NAMALWA (cell line): ENCODE measurements around the gene CNIH2.
"Not testable (repeated sequence)": the region's sequence is repeated elsewhere in the genome, so short reads cannot be mapped to it uniquely, and the experiment has no call there.

Experiments used
- DNase-seq: peaks from one replicate; pipeline ENCODE4 v3.0.0-alpha.2; 2015; ENCODE audit warnings: low spot score

Gene CNIH2

DNA sequence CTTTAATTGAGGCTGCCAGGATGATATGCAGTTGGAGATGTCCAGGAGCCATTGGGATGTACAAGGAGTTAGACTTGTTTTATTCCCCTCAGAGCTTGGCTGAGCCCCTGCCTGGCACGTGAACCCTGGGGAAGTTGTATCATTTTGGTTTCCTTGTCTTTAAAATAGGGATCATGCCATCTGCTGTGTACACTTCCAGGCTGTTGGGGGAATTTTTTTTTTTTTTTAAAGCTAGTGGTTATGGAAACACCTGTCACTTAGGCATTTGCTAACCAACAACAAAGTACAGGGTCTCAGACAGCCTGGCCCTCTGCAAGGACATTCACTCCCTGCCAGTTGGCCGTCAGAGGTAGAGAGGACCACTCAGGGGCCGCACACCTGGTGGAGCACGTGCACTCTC is 18.0 kb upstream of the CNIH2 start:
- DNase-seq, result no peak

DNA sequence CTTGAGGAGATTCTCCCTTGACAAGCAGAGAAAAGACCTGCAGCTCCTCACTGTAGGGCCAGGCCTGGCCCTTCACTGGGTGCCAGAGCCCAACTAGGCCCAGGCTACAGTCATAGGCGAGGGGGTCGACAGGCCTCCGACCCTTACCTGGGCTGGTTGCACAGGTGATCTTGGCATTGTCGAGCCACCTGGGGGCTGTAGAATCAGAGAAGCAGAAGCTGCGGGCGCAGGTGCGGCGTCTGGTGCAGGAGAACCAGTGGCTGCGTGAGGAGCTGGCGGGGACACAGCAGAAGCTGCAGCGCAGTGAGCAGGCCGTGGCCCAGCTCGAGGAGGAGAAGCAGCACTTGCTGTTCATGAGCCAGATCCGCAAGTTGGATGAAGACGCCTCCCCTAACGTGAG is 16.4 kb upstream of the CNIH2 start:
- DNase-seq, result no peak

DNA sequence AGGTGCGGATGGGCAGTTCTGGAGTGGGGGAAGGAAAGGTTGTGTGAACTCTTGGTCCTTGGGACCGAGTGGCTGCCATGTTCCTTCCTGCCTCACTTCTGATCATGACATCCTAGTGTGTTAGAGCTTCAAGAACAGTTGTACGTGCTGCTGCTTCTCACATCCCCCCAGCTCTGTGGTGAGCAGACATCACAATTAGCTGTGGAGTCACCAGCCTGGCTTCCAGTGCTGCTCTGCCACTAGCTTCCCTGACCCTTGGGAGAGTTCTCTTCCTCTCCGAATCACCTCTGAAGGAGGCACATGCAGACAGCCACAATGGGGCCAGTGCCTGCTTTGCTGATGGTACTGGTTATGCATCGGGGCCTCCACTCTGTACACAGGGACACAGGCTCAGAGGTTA is 15.8 kb upstream of the CNIH2 start:
- DNase-seq, result no peak

DNA sequence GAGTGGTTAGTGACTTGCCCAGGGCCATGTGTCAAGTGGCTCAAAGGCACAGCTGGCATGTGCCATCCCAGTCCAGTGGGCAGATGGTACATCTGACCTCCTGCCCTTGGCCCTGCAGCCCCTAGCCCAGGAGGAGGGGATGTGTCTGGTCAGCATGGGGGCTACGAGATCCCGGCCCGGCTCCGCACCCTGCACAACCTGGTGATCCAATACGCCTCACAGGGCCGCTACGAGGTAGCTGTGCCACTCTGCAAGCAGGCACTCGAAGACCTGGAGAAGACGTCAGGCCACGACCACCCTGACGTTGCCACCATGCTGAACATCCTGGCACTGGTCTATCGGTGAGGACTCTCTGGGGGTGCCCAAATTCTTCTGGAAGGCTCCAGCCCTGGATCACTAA is 15.3 kb upstream of the CNIH2 start:
- no peak for DNase-seq

DNA sequence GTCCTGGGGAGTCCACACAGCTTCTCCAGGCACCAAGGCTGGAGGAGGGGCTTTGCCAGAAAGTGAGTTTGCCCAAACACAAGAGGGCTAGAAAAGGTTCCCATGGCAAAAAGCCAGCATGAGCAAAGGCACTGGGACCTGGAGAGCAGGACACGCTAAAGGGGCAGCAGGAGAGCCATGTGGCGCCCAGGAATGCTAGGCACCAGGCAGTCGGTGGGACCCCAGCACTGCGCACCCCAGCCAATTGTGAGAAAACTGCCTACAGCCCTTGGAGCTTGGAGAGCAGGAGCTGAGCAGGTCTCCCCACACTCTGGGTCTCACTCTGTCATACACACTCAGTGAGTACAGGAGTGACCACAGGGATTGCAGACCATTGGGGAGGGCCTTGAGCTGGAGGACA is 14.7 kb upstream of the CNIH2 start:
- no peak for DNase-seq

DNA sequence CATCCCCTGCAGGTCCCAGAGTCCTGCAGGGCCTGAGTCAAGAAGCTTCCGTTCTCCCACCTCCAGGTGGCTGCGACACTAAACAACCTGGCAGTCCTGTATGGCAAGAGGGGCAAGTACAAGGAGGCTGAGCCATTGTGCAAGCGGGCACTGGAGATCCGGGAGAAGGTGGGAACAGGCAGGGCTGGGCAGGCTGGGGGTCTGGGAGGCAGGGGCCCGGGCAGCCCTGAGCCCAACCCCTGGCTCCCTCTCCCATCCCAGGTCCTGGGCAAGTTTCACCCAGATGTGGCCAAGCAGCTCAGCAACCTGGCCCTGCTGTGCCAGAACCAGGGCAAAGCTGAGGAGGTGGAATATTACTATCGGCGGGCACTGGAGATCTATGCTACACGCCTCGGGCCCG is 14.2 kb upstream of the CNIH2 start:
- DNase-seq, result no peak

DNA sequence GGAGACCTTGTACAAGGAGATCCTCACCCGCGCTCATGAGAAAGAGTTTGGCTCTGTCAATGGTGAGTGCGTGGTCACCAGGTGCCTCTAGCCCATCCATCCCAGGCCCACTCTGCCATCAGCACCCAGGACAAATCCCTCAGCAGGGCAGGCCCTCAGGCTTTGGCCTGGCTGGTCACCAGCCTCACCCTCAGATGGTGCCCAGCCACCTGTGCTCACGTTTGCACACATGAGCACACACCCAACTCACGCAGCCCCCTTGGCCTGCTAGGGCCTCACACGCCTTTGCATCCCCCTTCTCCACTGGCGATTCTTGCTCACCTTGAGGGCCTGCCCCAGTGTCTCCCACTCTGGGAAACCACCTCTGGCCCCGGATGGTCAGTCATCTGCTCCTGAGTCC is 13.6 kb upstream of the CNIH2 start:
- DNase-seq, result no peak

DNA sequence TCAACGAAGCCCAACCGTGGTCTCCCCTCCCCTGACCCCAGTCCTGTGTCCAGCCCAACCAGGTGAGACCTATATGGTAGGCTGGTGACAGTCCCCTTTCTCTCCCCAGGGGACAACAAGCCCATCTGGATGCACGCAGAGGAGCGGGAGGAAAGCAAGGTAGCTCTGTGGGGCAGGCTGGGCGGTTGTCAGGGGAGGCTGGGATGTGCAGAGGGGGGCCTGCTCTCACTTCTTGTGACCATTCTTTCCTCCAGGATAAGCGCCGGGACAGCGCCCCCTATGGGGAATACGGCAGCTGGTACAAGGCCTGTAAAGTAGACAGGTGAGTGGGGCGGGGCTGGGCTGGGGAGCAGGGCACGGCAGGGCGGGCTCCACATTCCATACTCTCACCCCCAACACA is 13.1 kb upstream of the CNIH2 start:
- DNase-seq, result peak; percentile 41

DNA sequence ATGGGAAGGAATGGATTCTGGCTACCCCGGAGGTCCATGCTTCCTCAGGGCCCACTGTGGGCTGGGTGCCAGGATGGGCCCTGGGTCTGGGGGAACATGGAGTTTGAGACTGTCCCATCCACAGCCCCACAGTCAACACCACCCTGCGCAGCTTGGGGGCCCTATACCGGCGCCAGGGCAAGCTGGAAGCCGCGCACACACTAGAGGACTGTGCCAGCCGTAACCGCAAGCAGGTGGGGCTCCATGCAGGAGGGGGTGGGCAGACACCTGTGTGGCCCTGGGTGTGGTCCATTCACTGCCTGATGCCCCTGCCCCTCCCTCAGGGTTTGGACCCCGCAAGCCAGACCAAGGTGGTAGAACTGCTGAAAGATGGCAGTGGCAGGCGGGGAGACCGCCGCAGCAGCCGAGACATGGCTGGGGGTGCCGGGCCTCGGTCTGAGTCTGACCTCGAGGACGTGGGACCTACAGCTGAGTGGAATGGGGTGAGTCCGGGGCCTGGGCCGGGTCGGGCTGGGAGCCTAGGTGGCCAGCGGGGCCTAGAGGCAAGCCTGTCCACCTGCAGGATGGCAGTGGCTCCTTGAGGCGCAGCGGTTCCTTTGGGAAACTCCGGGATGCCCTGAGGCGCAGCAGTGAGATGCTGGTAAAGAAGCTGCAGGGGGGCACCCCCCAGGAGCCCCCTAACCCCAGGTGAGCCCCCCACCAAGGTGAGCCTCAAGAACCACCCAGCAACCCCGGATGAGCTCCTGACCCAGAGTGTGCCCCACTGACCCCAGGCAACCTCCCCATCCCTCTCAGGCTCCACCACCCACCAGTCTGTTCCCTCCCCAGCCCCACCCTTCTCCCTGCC is 12.2 kb upstream of the CNIH2 start:
- no peak for DNase-seq

DNA sequence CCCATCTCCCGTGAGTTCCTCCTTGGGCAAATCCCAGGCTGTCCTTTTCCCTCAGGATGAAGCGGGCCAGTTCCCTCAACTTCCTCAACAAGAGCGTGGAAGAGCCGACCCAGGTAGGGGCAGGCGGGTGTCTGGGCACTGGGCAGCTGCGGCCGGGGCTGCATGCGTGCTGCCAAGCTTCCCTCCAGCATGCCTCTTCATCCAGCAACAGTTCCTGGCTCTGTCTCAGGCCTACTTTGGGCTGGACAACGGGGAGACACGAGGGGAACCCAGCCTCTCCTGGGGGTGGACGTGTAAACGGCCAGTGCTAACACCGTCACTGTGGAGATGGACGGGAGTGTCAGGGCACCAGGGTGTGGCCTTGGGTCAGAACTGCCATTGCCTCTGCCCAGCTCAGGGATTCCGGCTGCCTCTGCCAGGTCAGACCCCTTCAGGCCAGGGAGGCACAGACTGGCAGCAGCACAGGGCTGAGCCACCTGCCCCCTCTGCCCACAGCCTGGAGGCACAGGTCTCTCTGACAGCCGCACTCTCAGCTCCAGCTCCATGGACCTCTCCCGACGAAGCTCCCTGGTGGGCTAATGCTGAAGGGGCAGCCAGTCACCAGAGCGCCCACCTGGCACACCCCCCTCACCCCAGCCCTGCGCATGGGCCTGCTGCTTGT is 11.5 kb upstream of the CNIH2 start:
- DNase-seq, result no peak

DNA sequence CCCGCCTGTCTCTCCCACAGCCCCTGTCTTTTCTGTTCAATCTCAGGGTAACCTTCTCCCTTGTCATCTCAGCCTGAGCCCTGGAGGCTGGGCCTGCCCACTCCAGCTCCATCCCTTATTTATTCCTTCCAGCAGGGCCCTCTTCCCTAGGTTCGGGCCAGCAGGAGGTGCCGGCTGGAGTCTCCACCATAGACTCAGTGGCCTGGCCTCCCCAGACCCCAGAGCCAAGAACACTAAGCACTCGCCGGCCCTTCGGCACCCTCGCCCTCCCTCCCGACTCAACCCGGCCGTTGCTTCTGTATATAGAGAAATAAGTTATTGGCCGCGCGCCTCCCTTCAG is 11.0 kb upstream of the CNIH2 start:
- DNase-seq, result no peak

DNA sequence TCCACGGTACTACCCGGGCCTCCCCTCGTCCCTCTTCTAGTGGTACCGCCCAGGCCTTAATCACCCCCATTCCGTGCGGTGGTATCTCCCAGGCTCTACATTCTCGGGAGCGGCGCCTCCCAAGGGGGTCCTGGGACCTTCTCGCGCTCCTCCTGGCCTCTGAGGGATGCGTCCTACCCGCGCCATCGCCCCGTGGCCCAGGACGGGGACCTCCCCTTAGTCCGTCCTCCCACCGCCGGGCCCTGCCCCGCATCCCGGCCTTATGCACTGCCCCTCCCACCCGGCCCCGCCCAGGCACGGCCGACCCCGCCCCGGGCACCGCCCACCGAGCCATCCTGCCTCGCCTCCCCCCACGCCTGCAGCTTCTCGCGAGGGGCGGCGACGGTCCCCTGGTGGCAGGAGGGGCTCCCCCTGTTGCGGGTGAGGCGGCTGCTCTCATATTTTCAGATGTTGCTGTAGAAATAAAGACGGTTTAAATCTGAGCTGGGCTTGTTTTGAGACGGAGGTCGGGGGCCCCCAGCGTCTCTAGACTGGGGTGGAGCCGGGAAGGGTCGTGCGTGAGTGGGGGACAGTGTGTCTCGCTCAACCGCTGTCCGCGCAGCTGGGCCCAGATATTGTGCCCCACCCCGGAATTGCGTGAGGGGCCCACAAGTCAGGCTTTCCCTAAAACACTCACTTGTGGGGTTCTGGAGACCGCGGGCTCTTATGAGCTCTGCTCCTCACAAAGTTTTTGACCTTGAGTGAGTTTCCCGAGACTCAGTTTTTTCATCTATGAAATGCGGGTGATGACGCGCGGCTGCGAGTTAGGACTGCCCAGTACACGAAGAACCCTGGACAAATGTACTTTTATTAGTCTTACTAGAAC is 10.4 kb upstream of the CNIH2 start:
- peak; percentile 92 for DNase-seq

DNA sequence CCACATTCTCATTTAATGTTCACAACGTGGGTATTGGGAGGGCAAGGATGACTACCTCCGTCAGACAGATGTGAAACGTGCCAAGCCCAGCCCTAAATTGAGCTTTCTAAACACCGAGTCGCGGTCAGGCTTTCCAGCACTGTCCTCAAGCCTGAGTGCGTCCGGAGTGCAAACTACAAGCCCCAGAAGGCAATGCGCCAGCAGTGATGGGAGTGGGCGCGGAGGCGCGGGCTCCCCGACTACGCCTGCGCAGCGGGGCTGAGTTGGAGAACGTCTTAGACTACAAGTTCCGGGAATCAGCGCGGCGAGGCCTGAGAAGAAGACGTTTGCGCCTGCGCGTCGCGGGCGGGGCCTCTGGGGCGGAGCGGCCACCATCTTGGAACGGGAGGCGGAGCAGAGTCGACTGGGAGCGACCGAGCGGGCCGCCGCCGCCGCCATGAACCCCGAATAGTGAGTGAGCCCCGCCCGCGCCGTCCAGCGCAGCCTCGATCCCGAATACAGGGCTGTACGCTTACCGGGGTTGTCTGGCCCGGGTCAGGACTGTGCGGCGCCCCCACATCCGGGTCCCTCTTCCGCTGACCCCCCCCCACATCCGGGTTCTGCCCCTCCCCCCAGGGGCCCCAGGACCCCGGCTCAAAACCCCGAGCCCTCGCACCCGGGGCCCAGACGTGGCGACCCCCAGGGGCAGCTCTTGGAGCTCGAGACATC is 9.6 kb upstream of the CNIH2 start, which contains the start of gene RAB1B:
Gene RAB1B, plus strand, starts transcription at position 396 of the 708 bp plus-strand sequence. Its CDS starts 41 bp downstream, at position 437.
- peak; percentile 100 for DNase-seq

DNA sequence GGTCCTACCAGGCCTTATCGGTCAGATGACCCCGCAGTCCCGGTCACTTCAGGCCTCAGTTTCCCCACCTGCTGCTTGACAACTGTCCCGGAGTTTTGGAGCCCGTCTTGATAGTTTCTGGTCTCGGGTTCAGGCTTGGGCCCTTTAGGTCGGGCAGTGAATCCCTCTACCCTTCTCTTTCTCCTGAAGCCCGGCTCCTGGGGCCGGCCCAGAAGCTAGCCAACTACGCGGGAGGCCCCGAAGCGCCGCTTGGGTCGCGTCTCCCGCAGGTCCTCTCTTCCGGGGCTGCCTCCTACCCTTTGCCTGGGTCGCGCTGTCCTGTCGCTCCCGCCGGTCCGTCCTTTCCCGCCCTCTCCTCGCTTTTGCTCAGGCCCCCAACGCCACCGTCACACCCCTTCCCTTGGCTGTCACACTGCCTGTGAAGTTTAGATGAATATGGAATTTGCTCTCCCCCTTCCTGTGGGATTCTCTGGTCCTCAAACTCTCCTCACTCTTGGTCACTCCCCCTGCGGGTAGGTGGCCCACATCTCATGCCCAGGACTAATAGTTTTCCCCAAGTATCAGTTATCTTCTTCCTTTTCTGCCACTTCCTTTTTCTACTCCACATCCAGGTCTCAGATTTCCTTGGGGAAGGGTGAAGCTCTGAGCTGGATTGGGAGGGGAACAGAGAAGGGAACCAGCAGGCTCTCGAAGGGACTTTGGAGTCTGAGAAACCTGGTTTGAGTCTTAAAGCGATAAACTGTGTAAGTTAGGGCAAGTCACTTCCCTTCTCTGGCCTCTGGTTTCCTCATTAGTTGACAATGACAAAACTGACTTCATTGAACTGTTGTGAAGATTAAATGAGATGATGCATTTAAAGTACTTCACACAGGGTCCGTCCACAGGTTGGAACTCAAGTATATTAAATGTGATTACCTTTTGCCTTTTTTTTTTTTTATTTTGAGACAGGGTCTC is 8.7 kb upstream of the CNIH2 start:
- DNase-seq, result peak; percentile 57

DNA sequence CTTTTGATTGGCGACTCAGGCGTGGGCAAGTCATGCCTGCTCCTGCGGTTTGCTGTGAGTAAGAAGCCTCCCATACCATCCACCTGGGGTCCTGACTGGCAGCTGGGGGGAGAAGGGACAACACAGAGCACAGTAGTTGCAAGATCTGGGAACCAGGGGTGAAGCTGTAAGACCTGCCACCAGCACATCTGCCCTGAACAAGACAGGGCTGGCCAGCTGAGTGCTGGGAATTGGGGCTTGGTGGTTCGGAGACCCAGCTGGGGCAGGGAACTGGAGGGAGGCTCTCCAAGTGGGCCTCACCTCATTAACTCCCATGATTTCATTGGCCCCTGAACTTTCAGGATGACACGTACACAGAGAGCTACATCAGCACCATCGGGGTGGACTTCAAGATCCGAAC is 6.2 kb upstream of the CNIH2 start:
- no peak for DNase-seq

DNA sequence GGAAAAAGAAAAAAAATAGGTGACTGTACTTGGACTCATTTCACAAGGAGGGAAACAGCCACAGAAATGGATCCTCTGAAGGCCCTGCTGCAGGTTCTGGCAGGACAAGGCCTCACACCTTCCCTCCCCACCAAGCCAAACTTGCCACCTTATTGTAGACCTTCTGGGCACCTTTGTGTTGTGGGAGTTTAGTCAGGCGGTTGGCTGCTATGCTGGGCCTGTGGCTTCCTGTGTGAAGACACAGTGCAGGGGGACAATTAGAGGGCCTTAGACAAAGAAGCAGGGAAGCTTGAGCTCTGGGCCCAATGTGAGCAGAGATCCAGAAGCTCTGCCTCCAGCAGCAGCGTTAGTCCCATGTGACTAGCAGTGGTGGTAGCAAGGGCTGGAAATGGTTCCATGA is 5.4 kb upstream of the CNIH2 start:
- DNase-seq, result no peak

DNA sequence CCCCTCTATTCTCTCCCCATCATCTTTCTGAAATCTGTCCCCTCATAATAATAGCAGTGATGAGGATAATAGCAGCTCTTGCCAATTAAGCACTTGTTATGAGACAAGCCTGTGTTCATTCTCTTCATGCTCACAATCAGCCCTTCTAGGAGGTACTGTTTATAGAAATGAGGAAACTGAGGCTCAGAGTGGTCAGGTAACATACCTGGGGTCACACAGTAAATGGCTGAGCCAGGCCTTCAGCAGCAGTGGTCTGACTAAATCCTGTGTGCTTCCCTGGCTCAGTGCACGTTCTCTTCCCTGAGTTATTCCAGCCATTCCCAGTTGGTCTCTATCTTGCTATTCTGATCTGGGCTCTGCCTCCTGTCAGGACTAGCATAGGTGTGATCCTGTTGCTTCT is 3.8 kb upstream of the CNIH2 start:
- DNase-seq, result no peak

DNA sequence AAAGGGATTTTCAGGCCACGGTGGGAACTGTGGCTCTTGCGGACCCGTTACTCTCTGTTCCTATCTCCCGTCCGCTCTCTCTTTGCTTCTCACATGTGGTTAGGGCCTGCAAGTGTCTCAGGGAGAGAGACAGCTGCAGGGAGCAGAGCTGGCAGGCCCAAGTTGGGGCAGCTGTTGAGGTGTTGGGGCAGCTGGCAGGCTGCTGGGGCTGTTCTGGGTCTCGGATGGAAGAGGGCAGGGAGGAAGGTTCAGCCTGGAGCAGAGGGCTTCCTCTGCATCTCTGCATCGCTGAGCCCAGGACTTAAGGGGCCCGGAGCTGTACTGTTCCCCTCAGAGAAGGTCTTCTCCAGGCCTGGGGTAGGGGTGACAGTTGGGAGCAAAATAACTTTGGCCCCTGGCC is 2.6 kb upstream of the CNIH2 start:
- no peak for DNase-seq

DNA sequence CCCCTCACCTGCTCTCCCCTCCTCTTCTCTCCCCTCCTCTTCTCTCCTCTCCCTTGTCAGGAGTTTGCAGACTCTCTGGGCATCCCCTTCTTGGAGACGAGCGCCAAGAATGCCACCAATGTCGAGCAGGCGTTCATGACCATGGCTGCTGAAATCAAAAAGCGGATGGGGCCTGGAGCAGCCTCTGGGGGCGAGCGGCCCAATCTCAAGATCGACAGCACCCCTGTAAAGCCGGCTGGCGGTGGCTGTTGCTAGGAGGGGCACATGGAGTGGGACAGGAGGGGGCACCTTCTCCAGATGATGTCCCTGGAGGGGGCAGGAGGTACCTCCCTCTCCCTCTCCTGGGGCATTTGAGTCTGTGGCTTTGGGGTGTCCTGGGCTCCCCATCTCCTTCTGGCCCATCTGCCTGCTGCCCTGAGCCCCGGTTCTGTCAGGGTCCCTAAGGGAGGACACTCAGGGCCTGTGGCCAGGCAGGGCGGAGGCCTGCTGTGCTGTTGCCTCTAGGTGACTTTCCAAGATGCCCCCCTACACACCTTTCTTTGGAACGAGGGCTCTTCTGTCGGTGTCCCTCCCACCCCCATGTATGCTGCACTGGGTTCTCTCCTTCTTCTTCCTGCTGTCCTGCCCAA is 1.9 kb upstream of the CNIH2 start:
- DNase-seq, result no peak

DNA sequence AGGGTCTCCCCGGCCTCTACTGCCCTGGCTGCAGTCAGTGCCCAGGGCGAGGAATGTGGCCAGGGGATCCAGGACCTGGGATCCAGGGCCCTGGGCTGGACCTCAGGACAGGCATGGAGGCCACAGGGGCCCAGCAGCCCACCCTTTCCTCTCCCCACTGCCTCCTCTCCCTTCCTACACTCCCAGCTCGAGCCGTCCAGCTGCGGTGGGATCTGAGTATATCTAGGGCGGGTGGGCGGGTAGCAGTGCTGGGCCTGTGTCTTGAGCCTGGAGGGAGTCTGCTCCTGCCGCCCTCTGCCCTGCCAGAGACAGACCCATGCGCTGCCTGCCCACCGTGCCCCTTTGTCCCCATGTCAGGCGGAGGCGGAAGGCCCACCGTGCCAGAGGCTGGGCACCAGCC is 1.4 kb upstream of the CNIH2 start:
- not testable (repeated sequence) for DNase-seq

DNA sequence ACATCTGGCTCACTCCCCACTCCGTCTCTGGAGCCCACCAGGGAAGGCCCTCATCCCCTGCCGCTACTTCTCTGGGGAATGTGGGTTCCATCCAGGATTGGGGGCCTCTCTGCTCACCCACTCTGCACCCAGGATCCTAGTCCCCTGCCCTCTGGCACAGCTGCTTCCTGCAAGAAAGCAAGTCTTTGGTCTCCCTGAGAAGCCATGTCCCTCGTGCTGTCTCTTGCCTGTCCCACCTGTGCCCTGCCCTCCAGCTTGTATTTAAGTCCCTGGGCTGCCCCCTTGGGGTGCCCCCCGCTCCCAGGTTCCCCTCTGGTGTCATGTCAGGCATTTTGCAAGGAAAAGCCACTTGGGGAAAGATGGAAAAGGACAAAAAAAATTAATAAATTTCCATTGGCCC is 911 bp upstream of the CNIH2 start:
- DNase-seq, result not testable (repeated sequence)
